BJ (cell line): ENCODE results near the gene CACNA1C. TPM values are rescaled to one million over a fixed set of nuclear protein-coding genes. Genes with fewer than 3 reads are reported as not detected.

Experiments
- CTCF ChIA-PET: fragments of 350-600 bp; formaldehyde crosslinking; extraction: SDS; loops from one replicate; lab custom pipeline; 2021; ENCODE audit warnings: antibody characterized with exemption, inconsistent platforms; lab: Yijun Ruan, JAX
- POLR2A ChIA-PET: fragments of 300-600 bp; sonication (Branson Sonifier 250); formaldehyde crosslinking; extraction: SDS; loops from one replicate; lab custom pipeline; 2021; ENCODE audit warnings: antibody characterized with exemption; lab: Charles Lee
- DNase-seq: peaks from one replicate; pipeline ENCODE4 v3.0.0-alpha.2; 2011; ENCODE audit warnings: low read depth
- H3K27me3 ChIP-seq: 2 replicates; pipeline ENCODE4 v1.6.0; 2011; ENCODE audit warnings: low read length; ENCODE audit not compliant: control insufficient read depth, insufficient read depth
- H3K36me3 ChIP-seq: 2 replicates; pipeline ENCODE4 v1.5.1; 2011; ENCODE audit warnings: low read length; ENCODE audit not compliant: control insufficient read depth, insufficient read depth
- H3K4me3 ChIP-seq: 2 replicates; pipeline ENCODE4 v1.5.1; 2011; ENCODE audit warnings: low read depth, mild to moderate bottlenecking, control low read depth, low read length
- polyA plus RNA-seq: library from polyadenylated mRNA; depleted of rRNA; stranded (reverse); fragments of >200 nt; gene quantifications from 2 replicates; pipeline ENCODE4 v1.2.3, GENCODE V29; 2011
- TF ChIP-seq, protein P1 (sequence below): IDR thresholded peaks from 2 replicates; pipeline ENCODE4 v1.5.1; 2011; ENCODE audit warnings: low read depth, mild to moderate bottlenecking, control low read depth, inconsistent platforms, low read length, moderate library complexity; ENCODE audit not compliant: insufficient read depth

CACNA1C gene
- polyA plus RNA-seq, 1 experiment, result 14.7 TPM

DNA sequence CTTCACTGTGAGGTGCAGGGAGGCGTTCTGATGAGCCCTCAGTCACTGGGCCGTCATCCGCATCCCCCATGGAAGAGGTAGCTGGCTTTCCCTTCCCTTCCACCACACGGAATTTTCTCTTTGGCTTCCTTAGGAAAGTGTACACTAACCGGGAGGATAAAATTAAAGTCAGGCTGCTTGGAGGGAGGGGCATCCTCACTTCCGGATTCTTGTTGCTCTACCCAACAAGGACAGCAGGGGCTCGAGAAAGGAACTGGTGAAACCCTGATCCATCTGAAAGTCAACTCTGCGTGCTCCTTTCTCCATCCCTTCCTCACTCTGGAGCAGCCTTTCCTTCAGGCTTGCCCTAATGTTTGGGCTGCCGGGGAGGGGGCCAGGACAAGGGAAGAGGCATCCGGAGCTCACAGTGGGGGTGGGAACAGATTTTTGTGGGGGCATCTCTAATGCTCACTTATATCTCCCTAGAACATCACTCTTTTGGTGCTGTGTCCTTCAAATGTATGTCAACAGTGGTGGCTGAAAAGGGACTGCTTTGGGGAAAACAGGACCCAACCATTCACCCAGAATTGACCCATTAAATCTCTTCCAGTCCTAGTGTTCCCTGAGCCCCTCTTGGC, 640.6 kb downstream of the CACNA1C start:
- ChIA-PET POLR2A (interaction anchor here (0.5 kb wide), 1 partner anchor 19 kb away, joined by 3 read pairs; no protein-coding TSS in a partner anchor), CTCF (no interaction called here)
- TF ChIP-seq, protein P1, sequence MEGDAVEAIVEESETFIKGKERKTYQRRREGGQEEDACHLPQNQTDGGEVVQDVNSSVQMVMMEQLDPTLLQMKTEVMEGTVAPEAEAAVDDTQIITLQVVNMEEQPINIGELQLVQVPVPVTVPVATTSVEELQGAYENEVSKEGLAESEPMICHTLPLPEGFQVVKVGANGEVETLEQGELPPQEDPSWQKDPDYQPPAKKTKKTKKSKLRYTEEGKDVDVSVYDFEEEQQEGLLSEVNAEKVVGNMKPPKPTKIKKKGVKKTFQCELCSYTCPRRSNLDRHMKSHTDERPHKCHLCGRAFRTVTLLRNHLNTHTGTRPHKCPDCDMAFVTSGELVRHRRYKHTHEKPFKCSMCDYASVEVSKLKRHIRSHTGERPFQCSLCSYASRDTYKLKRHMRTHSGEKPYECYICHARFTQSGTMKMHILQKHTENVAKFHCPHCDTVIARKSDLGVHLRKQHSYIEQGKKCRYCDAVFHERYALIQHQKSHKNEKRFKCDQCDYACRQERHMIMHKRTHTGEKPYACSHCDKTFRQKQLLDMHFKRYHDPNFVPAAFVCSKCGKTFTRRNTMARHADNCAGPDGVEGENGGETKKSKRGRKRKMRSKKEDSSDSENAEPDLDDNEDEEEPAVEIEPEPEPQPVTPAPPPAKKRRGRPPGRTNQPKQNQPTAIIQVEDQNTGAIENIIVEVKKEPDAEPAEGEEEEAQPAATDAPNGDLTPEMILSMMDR, result peak; percentile 12; the same call in 1 of the 2 replicates
- Histone ChIP-seq H3K27me3 (peaks cover 2% of the 10 kb centered on the region; the same call in 1 of the 2 replicates), H3K36me3 (peaks cover 7% of the 10 kb centered on the region), H3K4me3 (no peak overlapping the region)
- DNase-seq, result no peak

GRCh38 chr12:2693980-2694610, 641.3 kb downstream of the CACNA1C start:
- H3K36me3 ChIP-seq, result peaks cover 7% of the 10 kb centered on the region
- POLR2A ChIA-PET, result interaction anchor here (0.5 kb wide), 1 partner anchor 18 kb away, joined by 3 read pairs; no protein-coding TSS in a partner anchor
- peaks cover 2% of the 10 kb centered on the region for H3K27me3 ChIP-seq
- CTCF ChIA-PET, result no interaction called here
- H3K4me3 ChIP-seq, result no peak overlapping the region
- TF ChIP-seq, protein P1, result no peak
- DNase-seq, result no peak

- TF ChIP-seq, protein P1, result no peak
- H3K4me3 ChIP-seq, result no peak overlapping the region
- no peak for DNase-seq
- peaks cover 2% of the 10 kb centered on the region for H3K27me3 ChIP-seq
- POLR2A ChIA-PET, result no interaction called here
- CTCF ChIA-PET, result no interaction called here
- peaks cover 1% of the 10 kb centered on the region for H3K36me3 ChIP-seq
Measured at GRCh38 chr12:2696136-2696535, 643.3 kb downstream of the CACNA1C start.

GRCh38 chr12:2697057-2697800, 644.4 kb downstream of the CACNA1C start:
- H3K4me3 ChIP-seq, result no peak overlapping the region
- POLR2A ChIA-PET, result no interaction called here
- DNase-seq, result no peak
- H3K36me3 ChIP-seq, result peaks cover 1% of the 10 kb centered on the region
- H3K27me3 ChIP-seq, result peaks cover 2% of the 10 kb centered on the region
- TF ChIP-seq, protein P1, result no peak
- CTCF ChIA-PET, result no interaction called here

GRCh38 chr12:2698566-2698965, 645.8 kb downstream of the CACNA1C start:
- H3K36me3 ChIP-seq, result peaks cover 1% of the 10 kb centered on the region
- ChIA-PET POLR2A (no interaction called here), CTCF (interaction anchor here (1.0 kb wide), 1 partner anchor 15 kb away, joined by 3 read pairs; no protein-coding TSS in a partner anchor)
- TF ChIP-seq, protein P1, result no peak
- no peak overlapping the region for H3K4me3 ChIP-seq
- peaks cover 2% of the 10 kb centered on the region for H3K27me3 ChIP-seq
- DNase-seq, result no peak
